Measurements from ENCODE around the gene RFESD.

RFESD gene

GRCh38 chr5:95646569-95647431, at the start of gene RFESD:
RFESD (plus strand) TSS chr5:95646777; CDS start chr5:95652272, 5,495 bp downstream.
- peak; percentile 96 for DNase-seq

GRCh38 chr5:95599252-95599651, 47.3 kb upstream of the RFESD start:
- DNase-seq: no peak

- peak; percentile 57 for DNase-seq
Observed at GRCh38 chr5:95600557-95600956, 46.0 kb upstream of the RFESD start.

GRCh38 chr5:95605786-95606185, 40.8 kb upstream of the RFESD start:
- DNase-seq: no peak

- DNase-seq: no peak
Observed at GRCh38 chr5:95606419-95606818, 40.2 kb upstream of the RFESD start.

- DNase-seq: no peak
Observed at GRCh38 chr5:95609711-95610110, 36.9 kb upstream of the RFESD start.

- no peak for DNase-seq
Observed at GRCh38 chr5:95610546-95610945, 36.0 kb upstream of the RFESD start.

- DNase-seq: no peak
Observed at GRCh38 chr5:95611396-95611795, 35.2 kb upstream of the RFESD start.

GRCh38 chr5:95613514-95613913, 33.1 kb upstream of the RFESD start:
- DNase-seq: no peak

- DNase-seq: no peak
Observed at GRCh38 chr5:95615164-95615467, 31.5 kb upstream of the RFESD start.

GRCh38 chr5:95617057-95617456, 29.5 kb upstream of the RFESD start:
- DNase-seq: no peak

GRCh38 chr5:95619096-95619495, 27.5 kb upstream of the RFESD start:
- DNase-seq: peak; percentile 29

GRCh38 chr5:95619514-95620029, 27.0 kb upstream of the RFESD start:
- DNase-seq: no peak

GRCh38 chr5:95620030-95620869, 26.3 kb upstream of the RFESD start, which contains the start of gene GPR150:
GPR150 (plus strand) TSS chr5:95620087; CDS start chr5:95620276, 189 bp downstream.
- peak; percentile 22 for DNase-seq

- no peak for DNase-seq
Observed at GRCh38 chr5:95620870-95621838, 25.4 kb upstream of the RFESD start.

GRCh38 chr5:95621839-95622629, 24.5 kb upstream of the RFESD start:
- DNase-seq: no peak

GRCh38 chr5:95623706-95624105, 22.9 kb upstream of the RFESD start:
- no peak for DNase-seq

GRCh38 chr5:95624368-95624767, 22.2 kb upstream of the RFESD start:
- DNase-seq: no peak

- no peak for DNase-seq
Observed at GRCh38 chr5:95626701-95627100, 19.9 kb upstream of the RFESD start.

GRCh38 chr5:95627971-95628810, 18.4 kb upstream of the RFESD start:
- no peak for DNase-seq

GRCh38 chr5:95628933-95629332, 17.6 kb upstream of the RFESD start:
- DNase-seq: no peak
